ENCODE measurements around the gene RHOF. TPM values are rescaled to one million over a fixed set of nuclear protein-coding genes. Genes with fewer than 3 reads are reported as not detected.
A peak's percentile ranks its signal among the peaks of the same experiment; 100 is the strongest.

RHOF gene
- total RNA-seq, 1 experiment from 2014 or later, result 116 TPM

DNA sequence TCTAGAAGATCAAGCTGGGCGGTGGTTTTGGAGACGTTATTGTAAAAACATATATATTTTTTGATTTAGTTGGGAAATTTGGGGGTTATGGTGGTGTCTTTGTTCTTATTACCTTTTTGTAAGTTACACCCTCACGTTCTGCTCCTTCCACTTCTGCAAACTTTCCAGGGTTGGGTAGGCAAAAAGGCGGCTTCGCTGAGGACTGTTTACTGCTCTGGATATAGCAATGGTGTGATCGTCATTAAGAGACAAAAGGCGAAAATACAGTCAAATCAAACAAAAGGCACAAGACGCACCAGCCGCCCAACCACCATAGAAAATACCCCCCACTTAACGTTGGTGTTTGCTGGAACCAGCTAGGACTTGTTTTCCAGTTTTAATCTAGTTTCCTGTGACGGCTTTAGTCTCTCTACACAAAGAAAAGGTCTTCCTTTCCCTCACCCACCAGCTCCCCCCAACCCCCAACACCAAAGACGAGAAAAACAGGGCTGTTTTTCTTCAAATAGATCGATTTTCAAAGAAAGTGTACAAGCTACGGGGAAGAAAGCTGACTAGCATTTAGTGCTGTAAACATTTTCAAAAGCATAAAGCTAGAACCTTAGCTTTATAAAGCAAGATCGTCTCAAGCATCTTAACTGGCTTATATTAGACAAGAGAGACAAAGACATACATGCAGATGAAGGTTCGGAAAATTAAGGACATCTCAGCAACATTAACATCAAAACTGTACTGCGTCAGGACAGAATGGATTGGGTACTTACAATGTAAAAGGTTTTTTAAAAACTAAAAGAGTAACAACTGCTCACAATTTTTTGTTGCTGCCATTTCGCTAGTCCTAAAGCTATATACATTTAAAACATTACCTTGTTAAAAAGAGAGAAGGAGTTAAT, 8.4 kb upstream of the RHOF start:
- Histone ChIP-seq H3K79me2 (ENCODE audit: insufficient read depth, low read length) (peaks cover 53% of the 10 kb centered on the region), H3K9ac (ENCODE audit: low read length) (peak overlapping the region; percentile 98), H3K27ac (ENCODE audit: low read depth, low read length) (peak overlapping the region; percentile 100), H2AFZ (ENCODE audit: low read depth, low read length, poor library complexity, severe bottlenecking) (no peak overlapping the region), H3K9me3 (ENCODE audit: control insufficient read depth in 1 of 2, insufficient read depth in 1 of 2, low read depth in 1 of 2, low read length in 2 of 2) (no peaks in the 10 kb centered on the region), H3K27me3 (ENCODE audit: insufficient read depth, low read length) (no peaks in the 10 kb centered on the region), H3K36me3 (ENCODE audit: control insufficient read depth in 1 of 2, insufficient read depth in 2 of 2, low read length in 2 of 2) (peaks cover 0 to 11% of the 10 kb centered on the region in 2 experiments; a peak in 3 of 4 replicates), H4K20me1 (ENCODE audit: insufficient read depth) (no peaks in the 10 kb centered on the region), H3K4me3 (replicated peaks in 1 of 2; ENCODE audit: low read depth in 1 of 2, low read length in 2 of 2) (peak overlapping the region; percentile 74), H3K9me2 (ENCODE audit: insufficient read depth) (no peaks in the 10 kb centered on the region), H3K4me1 (ENCODE audit: control insufficient read depth in 1 of 2, insufficient read depth in 2 of 2, low read length in 2 of 2) (peaks cover 40 to 76% of the 10 kb centered on the region in 2 experiments), H3K4me2 (ENCODE audit: low read length) (peak overlapping the region; percentile 99)
- RAD21 ChIA-PET (ENCODE audit: low non-redundant PET in 1 of 2, low total read pairs in 2 of 2, uncharacterized antibody in 2 of 2, unreplicated experiment in 2 of 2), result no interaction called here
- DNase-seq (ENCODE audit: low read depth, low spot score) (no peak), ATAC-seq (no peak)
- intact Hi-C loops (cut with micrococcal nuclease), result no loop called here
- CTCF ChIA-PET, result interaction anchor here (1.2 to 4.0 kb wide), 3 partner anchors 8 to 86 kb away, joined by 3 to 30 read pairs (median 26); partner anchors contain the start of gene RHOF
- TF ChIP-seq SRF (IDR thresholded peaks at IDR 0.05; ENCODE audit: low read depth) (no peak), SP1 (IDR thresholded peaks at IDR 0.05; ENCODE audit: low read depth) (no peak), EZH2phosphoT487 (IDR thresholded peaks at IDR 0.05; ENCODE audit: borderline replicate concordance) (no peak), YY1 (IDR thresholded peaks at IDR 0.05; ENCODE audit: extremely low read depth, insufficient replicate concordance, low read depth, low read length) (no peak), POLR2A (IDR thresholded peaks at IDR 0.05; ENCODE audit: borderline replicate concordance, extremely low read depth, insufficient read depth, insufficient read length) (no peak), ZNF274 (IDR thresholded peaks at IDR 0.05; ENCODE audit: low read depth, low read length) (no peak), EGR1 (IDR thresholded peaks at IDR 0.05; ENCODE audit: low read depth) (no peak), CBX3 (IDR thresholded peaks at IDR 0.05; ENCODE audit: low read depth) (no peak), CEBPB (IDR thresholded peaks at IDR 0.05; ENCODE audit: low read depth) (no peak), TCF7L2 (IDR thresholded peaks at IDR 0.05; ENCODE audit: borderline replicate concordance, extremely low read depth, insufficient read depth, insufficient read length) (no peak), FOSL1 (IDR thresholded peaks at IDR 0.05; ENCODE audit: low read depth) (no peak), SIN3A (IDR thresholded peaks at IDR 0.05; ENCODE audit: low read depth) (no peak), POLR2AphosphoS5 (IDR thresholded peaks at IDR 0.05; ENCODE audit: low read depth, low read length) (no peak)
- TF ChIP-seq, protein P1, sequence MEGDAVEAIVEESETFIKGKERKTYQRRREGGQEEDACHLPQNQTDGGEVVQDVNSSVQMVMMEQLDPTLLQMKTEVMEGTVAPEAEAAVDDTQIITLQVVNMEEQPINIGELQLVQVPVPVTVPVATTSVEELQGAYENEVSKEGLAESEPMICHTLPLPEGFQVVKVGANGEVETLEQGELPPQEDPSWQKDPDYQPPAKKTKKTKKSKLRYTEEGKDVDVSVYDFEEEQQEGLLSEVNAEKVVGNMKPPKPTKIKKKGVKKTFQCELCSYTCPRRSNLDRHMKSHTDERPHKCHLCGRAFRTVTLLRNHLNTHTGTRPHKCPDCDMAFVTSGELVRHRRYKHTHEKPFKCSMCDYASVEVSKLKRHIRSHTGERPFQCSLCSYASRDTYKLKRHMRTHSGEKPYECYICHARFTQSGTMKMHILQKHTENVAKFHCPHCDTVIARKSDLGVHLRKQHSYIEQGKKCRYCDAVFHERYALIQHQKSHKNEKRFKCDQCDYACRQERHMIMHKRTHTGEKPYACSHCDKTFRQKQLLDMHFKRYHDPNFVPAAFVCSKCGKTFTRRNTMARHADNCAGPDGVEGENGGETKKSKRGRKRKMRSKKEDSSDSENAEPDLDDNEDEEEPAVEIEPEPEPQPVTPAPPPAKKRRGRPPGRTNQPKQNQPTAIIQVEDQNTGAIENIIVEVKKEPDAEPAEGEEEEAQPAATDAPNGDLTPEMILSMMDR (IDR thresholded peaks at IDR 0.05 in 2 of 3, conservative IDR thresholded peaks at IDR 0.05 in 1 of 3; ENCODE audit: borderline replicate concordance in 1 of 3, insufficient read depth in 1 of 3, low read depth in 2 of 3, low read length in 2 of 3), result no peak
- TF ChIP-seq, protein P2, sequence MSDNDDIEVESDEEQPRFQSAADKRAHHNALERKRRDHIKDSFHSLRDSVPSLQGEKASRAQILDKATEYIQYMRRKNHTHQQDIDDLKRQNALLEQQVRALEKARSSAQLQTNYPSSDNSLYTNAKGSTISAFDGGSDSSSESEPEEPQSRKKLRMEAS (IDR thresholded peaks at IDR 0.05), result no peak
- TF ChIP-seq, protein P3, sequence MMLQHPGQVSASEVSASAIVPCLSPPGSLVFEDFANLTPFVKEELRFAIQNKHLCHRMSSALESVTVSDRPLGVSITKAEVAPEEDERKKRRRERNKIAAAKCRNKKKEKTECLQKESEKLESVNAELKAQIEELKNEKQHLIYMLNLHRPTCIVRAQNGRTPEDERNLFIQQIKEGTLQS (IDR thresholded peaks at IDR 0.05), result no peak
- no TSS peak for BruUV-seq (replicated peaks)
- POLR2A ChIA-PET, result interaction anchor here (0.6 to 2.6 kb wide), 6 partner anchors 10 to 86 kb away, joined by 3 to 9 read pairs (median 5); partner anchors contain the start of gene PSMD9

All from HCT116 (cell line).